NOMO-1 treated with DMSO at 0.1 percent for 48 hours (cell line): ENCODE data around the gene MAP3K2.

Source experiments
- DNase-seq: peaks from one replicate; lab custom pipeline; 2025; ENCODE audit not compliant: unreplicated experiment; lab: John Stamatoyannopoulos, UW

The MAP3K2 gene, protein sequence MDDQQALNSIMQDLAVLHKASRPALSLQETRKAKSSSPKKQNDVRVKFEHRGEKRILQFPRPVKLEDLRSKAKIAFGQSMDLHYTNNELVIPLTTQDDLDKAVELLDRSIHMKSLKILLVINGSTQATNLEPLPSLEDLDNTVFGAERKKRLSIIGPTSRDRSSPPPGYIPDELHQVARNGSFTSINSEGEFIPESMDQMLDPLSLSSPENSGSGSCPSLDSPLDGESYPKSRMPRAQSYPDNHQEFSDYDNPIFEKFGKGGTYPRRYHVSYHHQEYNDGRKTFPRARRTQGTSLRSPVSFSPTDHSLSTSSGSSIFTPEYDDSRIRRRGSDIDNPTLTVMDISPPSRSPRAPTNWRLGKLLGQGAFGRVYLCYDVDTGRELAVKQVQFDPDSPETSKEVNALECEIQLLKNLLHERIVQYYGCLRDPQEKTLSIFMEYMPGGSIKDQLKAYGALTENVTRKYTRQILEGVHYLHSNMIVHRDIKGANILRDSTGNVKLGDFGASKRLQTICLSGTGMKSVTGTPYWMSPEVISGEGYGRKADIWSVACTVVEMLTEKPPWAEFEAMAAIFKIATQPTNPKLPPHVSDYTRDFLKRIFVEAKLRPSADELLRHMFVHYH

DNA sequence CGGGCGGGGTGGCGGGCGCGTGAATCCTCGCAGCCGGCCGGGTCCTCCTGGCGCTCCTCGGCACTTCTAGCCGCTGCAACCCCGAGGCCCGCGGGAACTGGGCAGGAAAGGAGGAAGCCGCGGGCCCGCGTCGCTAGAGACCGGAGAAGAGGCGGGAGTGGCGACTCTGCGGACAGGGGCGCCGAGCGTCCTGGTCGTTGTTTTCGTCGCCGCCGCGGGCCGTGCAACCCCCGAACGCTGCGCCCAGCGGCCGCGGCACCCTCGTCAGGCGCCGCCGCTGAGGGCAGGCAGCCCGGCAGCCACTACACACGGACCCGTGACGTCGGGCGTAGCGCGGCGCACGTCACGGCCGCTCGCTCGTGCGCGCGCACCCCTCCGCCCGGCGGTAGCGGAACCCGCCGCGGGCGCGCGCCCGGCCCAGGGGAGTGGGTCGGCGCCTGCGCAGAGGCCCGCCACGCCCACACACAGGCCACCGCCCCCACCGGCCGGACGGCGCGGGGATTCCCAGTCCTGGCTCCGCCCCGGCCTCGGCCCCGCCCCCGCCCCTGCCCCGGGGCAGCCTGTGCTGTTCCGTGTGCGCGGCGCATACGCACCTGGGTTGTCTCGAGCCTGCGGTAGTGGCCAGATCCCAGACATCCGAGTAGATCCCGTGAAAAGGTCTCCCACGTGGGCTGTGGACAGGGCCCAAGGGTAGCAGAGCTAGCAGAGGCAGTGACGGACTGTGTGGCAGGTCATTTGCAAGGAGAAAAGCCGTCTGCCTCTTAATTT is at the start of gene MAP3K2:
TSS of gene MAP3K2 (minus strand) at position 321 of the 768 bp plus-strand sequence. CDS start 44,846 bp downstream, outside the sequence.
- DNase-seq, result peak; percentile 84

- DNase-seq, result no peak
Measured at GRCh38 chr2:127437056-127437455, 49.3 kb upstream of the MAP3K2 start.

DNA sequence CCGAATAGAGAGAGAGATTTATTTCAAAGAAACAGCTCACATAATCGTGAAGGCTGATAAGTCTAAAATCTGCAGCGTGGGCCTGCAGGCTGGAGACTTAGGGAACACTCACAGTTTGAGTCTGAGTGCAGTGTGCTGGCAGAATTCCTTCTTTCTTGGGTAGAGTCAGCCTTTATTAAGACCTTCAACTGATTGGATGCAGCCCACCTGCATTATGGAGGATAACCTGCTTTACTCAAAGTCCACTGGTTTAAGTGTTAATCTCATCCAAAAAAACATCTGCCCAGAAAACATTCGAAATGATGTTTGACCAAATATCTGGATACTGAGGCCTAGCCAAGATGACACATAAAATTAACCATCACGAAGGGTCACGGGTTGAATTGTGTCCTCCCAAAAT is 46.7 kb upstream of the MAP3K2 start:
- DNase-seq, result no peak

DNA sequence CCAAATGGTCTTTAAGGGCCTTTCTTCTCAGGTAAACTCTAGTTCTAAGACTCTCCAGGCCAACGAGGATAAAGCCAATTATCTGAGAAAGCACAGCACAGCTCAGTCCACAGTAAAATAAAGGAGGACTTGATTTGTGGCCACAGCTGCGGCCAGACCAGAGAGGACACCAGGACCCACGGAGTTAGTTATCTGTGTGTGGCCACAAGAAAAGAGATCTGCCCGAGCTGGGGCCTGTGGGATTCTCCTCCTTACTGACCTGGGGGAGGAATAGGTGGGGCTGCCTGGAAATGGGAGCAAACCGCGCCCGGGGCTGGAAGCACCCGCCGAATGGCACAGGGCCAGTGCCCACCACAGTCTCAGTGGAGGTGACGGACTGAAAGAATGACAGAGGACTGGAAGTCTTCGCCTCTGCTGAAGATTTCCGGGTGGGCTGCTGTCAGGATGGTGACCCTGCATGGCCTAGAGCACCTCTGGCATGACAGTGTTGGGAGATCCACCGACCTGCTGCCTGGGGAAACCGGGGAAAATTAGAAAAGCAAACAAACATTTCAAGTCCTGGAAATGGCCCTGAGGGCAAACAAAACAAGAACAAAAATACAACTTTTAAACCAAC is 43.7 kb upstream of the MAP3K2 start:
- DNase-seq, result no peak

DNA sequence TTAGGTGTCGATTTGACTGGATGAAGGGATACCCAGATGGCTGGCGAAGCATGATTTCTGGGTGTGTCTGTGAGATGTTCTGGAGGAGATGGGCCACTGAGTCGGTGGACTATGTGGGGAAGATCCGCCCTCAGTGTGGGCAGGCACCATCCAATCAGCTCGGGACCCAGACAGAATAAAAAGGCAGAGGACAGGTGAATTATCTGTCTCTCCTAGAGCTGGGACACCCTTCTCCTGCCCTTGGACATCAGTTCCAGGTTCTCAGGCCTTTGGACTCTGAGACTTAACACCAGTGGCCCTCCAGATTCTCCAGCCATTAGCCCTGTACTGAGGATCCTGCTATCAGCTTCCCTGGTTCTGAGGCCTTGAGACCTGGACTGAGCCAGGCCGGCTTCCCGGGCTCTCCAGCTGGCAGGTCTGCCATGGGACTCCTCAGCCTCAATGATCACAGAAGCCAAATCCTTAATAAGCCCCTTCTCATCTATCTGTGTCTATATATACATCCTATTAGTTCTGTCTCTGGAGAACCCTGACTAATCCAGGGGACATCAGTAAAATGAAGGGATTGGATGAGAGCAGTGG is 42.2 kb upstream of the MAP3K2 start:
- DNase-seq, result no peak

- no peak for DNase-seq
Measured at GRCh38 chr2:127429291-127429690, 41.5 kb upstream of the MAP3K2 start.

DNA sequence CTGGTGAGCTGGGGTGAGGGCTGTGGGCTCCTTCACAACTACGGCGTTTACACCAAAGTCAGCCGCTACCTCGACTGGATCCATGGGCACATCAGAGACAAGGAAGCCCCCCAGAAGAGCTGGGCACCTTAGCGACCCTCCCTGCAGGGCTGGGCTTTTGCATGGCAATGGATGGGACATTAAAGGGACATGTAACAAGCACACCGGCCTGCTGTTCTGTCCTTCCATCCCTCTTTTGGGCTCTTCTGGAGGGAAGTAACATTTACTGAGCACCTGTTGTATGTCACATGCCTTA is 41.0 kb upstream of the MAP3K2 start:
- DNase-seq, result no peak

- DNase-seq, result no peak
Measured at GRCh38 chr2:127428057-127428814, 40.5 kb upstream of the MAP3K2 start.

- DNase-seq, result no peak
Measured at GRCh38 chr2:127427376-127428056, 39.7 kb upstream of the MAP3K2 start.

- DNase-seq, result no peak
Measured at GRCh38 chr2:127426501-127427354, 39.0 kb upstream of the MAP3K2 start.

DNA sequence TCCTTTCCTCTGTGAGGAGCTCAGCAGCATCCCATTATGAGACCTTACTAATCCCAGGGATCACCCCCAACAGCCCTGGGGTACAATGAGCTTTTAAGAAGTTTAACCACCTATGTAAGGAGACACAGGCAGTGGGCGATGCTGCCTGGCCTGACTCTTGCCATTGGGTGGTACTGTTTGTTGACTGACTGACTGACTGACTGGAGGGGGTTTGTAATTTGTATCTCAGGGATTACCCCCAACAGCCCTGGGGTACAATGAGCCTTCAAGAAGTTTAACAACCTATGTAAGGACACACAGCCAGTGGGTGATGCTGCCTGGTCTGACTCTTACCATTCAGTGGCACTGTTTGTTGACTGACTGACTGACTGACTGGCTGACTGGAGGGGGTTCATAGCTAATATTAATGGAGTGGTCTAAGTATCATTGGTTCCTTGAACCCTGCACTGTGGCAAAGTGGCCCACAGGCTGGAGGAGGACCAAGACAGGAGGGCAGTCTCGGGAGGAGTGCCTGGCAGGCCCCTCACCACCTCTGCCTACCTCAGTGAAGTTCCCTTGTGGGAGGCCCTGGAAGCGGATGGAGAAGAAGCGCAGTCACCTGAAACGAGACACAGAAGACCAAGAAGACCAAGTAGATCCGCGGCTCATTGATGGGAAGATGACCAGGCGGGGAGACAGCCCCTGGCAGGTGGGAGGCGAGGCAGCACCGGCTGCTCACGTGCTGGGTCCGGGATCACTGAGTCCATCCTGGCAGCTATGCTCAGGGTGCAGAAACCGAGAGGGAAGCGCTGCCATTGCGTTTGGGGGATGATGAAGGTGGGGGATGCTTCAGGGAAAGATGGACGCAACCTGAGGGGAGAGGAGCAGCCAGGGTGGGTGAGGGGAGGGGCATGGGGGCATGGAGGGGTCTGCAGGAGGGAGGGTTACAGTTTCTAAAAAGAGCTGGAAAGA is 38.0 kb upstream of the MAP3K2 start:
- no peak for DNase-seq

DNA sequence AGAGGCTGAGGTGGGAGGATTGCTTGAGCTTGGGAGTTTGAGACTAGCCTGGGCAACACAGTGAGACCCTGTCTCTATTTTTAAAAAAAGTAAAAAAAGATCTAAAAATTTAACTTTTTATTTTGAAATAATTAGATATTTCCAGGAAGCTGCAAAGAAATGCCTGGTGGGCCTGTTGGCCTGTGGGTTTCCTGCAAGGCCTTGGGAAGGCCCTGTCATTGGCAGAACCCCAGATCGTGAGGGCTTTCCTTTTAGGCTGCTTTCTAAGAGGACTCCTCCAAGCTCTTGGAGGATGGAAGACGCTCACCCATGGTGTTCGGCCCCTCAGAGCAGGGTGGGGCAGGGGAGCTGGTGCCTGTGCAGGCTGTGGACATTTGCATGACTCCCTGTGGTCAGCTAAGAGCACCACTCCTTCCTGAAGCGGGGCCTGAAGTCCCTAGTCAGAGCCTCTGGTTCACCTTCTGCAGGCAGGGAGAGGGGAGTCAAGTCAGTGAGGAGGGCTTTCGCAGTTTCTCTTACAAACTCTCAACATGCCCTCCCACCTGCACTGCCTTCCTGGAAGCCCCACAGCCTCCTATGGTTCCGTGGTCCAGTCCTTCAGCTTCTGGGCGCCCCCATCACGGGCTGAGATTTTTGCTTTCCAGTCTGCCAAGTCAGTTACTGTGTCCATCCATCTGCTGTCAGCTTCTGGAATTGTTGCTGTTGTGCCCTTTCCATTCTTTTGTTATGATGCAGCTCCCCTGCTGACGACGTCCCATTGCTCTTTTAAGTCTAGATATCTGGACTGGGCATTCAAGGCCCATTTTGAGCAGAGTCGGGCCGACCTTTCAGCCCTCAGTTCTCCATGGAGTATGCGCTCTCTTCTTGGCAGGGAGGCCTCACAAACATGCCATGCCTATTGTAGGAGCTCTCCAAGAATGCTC is 37.1 kb upstream of the MAP3K2 start:
- no peak for DNase-seq

DNA sequence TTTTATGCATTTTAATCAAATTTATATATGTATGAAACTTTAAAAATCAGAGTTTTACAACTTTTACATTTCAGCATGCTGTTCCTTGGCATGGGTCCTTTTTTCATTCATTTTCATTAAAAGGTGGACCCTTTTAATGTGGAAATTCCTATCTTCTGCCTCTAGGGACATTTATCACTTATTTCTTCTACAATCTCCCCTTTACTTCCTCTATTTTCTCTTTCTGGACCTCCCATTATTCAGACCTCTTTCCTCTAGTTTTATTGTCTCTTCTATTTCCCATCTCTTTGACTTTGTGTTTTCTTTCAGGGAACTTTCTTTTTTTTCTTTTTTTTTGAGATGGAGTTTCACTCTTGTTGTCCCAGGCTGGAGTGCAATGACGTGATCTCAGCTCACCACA is 36.1 kb upstream of the MAP3K2 start:
- DNase-seq, result peak; percentile 55

GRCh38 chr2:127423478-127423843 is 35.7 kb upstream of the MAP3K2 start:
- no peak for DNase-seq

GRCh38 chr2:127422559-127423477 is 35.0 kb upstream of the MAP3K2 start:
- peak; percentile 63 for DNase-seq
